HG03175 (cell line): ENCODE results near the gene SH3BP4.
"Not testable (repeated sequence)": the region's sequence is repeated elsewhere in the genome, so short reads cannot be mapped to it uniquely, and the experiment has no call there.

Experiments
- ATAC-seq: cut with Tn5 transposase; IDR thresholded peaks from one replicate; pipeline ENCODE4 v1.9.1; 2021; ENCODE audit warnings: mild to moderate bottlenecking, moderate library complexity; ENCODE audit not compliant: unreplicated experiment

Gene SH3BP4

GRCh38 chr2:235051436-235052260 lies 99.8 kb downstream of the SH3BP4 start:
- ATAC-seq, result no peak

DNA sequence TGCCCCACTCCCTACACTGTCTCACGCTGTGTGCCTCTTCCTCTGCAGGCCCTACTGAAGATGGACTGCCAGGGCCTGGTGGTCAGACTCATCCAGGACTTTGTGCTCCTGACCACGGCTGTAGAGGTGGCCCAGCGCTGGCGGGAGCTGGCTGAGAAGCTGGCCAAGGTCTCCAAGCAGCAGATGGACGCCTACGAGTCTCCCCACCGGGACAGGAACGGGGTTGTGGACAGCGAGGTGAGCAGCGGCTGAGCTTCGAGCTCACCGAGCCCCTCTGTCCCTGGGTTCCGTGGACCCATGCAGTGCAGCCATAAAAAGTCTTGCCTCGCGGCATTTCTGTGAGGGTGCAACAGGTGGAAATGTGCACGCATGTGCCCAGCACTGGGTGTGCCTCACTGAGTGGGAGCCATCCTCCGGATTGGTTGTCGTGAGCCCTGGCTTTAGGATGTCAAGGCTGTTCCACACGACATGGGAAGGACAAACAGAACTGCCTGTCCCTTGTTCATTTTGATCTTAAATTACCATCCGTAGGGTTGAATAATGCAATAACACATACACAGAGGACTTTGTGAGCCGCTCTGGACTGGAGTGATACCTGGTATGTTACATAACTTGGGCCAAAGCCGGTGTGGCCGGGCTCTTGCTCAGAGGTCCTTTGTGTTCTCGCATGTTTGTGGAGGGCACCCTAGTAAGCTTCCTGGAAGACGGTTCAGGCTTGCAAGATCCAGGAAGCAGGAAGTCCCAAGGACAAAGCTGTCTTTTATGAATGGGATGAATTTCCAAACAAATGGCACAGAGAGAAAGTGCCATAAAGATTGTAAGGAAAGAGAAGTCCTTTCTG lies 100.9 kb downstream of the SH3BP4 start:
- no peak for ATAC-seq

- ATAC-seq, result no peak
These were observed 101.8 kb downstream of the SH3BP4 start for GRCh38 chr2:235053651-235054050.

- no peak for ATAC-seq
These were observed 102.7 kb downstream of the SH3BP4 start for GRCh38 chr2:235054475-235054874.

DNA sequence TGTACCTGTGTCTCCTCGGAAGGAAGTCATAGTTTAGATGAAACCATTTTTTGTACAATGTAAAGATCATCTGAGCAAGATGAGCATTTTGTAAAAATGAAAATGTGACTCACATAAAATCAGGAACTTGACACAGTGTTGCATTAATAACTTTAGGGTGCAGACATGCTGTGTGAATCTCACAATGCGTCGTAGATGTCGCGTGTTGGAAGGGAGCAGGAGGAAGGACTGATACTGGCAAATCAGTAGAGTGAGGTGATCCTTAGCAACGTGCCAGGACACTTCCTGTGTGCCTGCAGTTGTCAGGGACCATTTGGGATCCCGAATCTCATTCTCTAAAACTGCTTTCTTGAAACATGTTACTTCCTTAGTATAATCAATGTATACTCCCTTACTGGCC lies 103.1 kb downstream of the SH3BP4 start:
- ATAC-seq, result no peak

DNA sequence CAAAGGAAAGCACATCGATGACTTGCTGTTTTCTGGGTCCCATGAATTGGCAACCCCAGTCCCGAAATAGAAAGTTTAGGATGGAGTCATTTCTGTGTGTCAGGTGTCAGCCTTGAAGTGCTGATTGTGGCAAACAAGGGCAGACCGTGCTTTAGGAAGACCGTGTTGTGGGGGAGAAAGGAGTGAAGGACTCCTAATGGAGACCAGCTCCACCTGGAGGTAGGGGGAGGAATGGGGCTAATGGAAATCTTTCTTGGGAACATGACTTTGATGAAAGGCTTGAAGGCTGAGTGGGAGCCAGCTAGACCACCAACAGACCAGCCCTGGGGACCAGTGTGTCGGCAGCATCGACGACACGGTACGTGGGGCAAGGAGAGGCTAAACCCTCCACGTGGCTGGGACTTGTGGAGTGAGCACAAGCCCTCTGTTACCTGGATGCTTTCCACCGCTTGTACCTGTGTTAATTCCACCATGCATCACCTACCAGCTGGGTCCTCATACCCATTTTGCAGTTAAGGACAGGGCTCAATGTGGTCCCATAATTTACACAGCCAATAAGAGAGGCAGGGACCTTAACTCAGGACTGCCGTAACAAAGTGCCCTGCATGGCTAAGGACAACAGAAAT lies 104.2 kb downstream of the SH3BP4 start:
- no peak for ATAC-seq

GRCh38 chr2:235056768-235057167 lies 105.0 kb downstream of the SH3BP4 start:
- no peak for ATAC-seq

DNA sequence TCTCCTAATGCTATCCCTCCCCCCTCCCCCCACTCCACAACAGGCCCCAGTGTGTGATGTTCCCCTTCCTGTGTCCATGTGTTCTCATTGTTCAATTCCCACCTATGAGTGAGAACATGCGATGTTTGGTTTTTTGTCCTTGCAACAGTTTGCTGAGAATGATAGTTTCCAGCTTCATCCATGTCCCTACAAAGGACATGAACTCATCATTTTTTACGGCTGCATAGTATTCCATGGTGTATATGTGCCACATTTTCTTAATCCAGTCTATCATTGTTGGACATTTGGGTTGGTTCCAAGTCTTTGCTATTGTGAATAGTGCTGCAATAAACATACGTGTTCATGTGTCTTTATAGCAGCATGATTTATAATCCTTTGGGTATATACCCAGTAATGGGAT lies 105.8 kb downstream of the SH3BP4 start:
- ATAC-seq, result not testable (repeated sequence)

GRCh38 chr2:235059161-235059560 lies 107.3 kb downstream of the SH3BP4 start:
- ATAC-seq, result no peak

GRCh38 chr2:235061656-235062055 lies 109.8 kb downstream of the SH3BP4 start:
- no peak for ATAC-seq

DNA sequence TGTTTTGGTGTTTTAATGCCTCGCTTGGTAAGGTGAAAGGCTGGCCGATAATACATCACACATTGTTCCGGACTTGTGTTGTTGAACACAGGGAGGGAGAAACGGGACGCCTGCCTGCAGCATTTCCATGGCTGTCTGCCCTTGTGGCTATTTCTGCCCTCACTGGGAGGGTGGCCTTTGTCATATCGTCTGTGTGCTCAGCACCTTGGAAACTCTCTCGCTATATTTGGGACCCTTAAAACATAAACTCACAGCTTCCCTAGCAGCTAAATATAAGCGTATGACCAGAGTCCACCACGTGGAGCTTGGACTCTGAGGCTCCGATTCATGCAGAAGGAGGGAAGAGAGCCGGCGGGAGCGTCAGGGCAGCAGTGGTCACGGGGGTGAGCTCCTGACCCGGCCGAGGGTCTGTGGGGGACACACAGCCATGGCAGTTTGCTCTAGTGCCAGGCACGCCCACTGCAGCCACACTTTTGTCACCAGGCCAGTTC lies 111.7 kb downstream of the SH3BP4 start:
- ATAC-seq, result no peak

DNA sequence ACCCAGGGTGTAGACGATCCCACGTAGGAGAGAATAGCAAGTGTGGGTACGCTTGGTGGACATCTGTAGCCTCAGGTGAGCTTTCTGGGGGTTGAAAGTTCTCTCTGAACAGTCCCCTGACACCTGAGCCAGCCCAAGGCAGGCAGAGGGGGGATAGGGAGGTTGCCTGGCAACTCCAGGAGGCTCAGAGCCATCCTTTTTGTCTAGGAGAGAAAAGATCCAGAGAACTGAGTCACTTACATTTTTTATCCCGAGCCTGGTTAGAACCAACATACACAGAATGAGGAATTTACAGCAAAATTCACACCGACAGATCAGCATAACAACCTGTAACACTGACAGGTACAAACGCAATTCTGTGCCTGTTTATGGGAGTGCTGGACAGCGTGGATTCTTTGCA lies 113.2 kb downstream of the SH3BP4 start:
- ATAC-seq, result no peak

DNA sequence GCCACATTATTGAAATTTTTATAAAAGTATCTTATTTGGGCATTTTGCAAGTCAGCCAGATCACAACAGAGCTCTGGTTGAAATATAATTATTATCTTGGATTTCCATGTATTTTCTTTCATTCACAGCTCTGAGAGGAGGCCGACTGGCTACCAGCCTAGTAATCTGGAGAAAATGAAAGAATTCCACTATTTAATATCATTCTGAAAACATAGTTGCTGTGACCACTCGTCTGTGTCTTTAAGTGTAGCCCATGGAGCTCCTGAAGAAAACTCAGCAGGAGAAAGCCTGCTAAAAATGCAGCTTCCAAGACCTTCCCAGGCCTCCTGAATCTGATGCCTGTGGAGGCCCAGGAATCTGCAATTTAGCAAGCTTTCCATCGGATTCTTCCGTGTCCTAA lies 114.7 kb downstream of the SH3BP4 start:
- no peak for ATAC-seq

GRCh38 chr2:235066895-235067294 lies 115.1 kb downstream of the SH3BP4 start:
- ATAC-seq, result no peak

GRCh38 chr2:235068701-235069100 lies 116.9 kb downstream of the SH3BP4 start:
- ATAC-seq, result no peak

- ATAC-seq, result no peak
These were observed 118.4 kb downstream of the SH3BP4 start for GRCh38 chr2:235070063-235070706.

DNA sequence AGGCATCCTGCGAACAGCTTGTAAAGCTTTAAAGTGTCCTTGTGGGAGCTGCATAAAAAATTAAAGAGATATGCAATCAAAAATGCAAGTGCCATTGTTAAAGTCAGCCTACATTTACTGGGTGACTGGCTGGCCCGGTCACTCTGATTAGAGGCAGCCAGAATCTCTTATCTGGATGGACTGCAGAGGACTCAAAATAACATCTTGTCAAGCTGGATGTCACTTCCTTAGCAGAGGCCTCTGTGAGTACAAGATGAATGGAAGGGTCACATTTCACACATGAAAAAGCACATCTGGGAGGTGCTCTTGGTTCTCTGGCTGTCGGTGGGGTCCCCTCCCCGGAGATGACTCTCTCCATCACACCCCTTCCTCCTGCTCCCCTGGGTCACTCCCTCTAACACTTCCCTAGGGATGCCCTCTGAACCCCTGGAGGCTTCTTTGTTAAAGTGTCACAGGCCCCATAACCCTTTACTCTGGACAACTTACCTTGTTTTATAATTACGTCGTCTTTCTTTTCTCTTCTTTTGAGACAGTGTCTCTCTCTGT lies 122.1 kb downstream of the SH3BP4 start:
- no peak for ATAC-seq

GRCh38 chr2:235077046-235077445 lies 125.2 kb downstream of the SH3BP4 start:
- no peak for ATAC-seq

- ATAC-seq, result no peak
These were observed 126.4 kb downstream of the SH3BP4 start for GRCh38 chr2:235078182-235078581.

- ATAC-seq, result no peak
These were observed 127.2 kb downstream of the SH3BP4 start for GRCh38 chr2:235078914-235079472.
